Activated B cell treated with CpG ODN at 0.5 μM for 24 hours (primary cell): Measurements from ENCODE around the gene WDR54. TPM values are rescaled to one million over a fixed set of nuclear protein-coding genes. Genes with fewer than 3 reads are reported as not detected.

Experiments used
- ATAC-seq: fragments of 200-7000 bp; cut with Tn5 transposase; one replicate; pipeline ENCODE4 v1.10.0; 2021; ENCODE audit warnings: low read depth, mild to moderate bottlenecking, moderate library complexity
- CTCF ChIA-PET: fragments of 350-600 bp; sonication (Branson Sonifier 250); formaldehyde crosslinking; loops from one replicate; lab custom pipeline; 2021; ENCODE audit warnings: antibody characterized with exemption; lab: Charles Lee
- POLR2A ChIA-PET: fragments of 350-600 bp; sonication (Branson Sonifier 250); formaldehyde crosslinking; loops from one replicate; lab custom pipeline; 2021; ENCODE audit warnings: antibody characterized with exemption; lab: Charles Lee
- DNase-seq: peaks from one replicate; pipeline ENCODE4 v3.0.0; 2022
- H3K27ac Mint-ChIP-seq: one replicate; pipeline ENCODE4 v1.8.0; 2020; ENCODE audit warnings: mixed read lengths
- H3K27me3 Mint-ChIP-seq: one replicate; pipeline ENCODE4 v1.8.0; 2021; ENCODE audit warnings: mixed read lengths
- H3K36me3 Mint-ChIP-seq: one replicate; pipeline ENCODE4 v1.8.0; 2021; ENCODE audit warnings: low read depth, mixed read lengths
- H3K4me1 Mint-ChIP-seq: one replicate; pipeline ENCODE4 v1.8.0; 2021; ENCODE audit warnings: mixed read lengths
- H3K4me3 Mint-ChIP-seq: one replicate; pipeline ENCODE4 v1.8.0; 2020; ENCODE audit warnings: mild to moderate bottlenecking, mixed read lengths
- H3K9me3 Mint-ChIP-seq: one replicate; pipeline ENCODE4 v1.8.0; 2020; ENCODE audit warnings: mixed read lengths
- intact Hi-C: fragments of 100-400 bp; cut with micrococcal nuclease; formaldehyde crosslinking; loops from one replicate; pipeline ENCODE4 v1.15.1; 2024
- total RNA-seq: library from RNA; stranded (reverse); gene quantifications from 2 replicates; pipeline ENCODE4 v1.2.3, GENCODE V29; 2022
- TF ChIP-seq, protein P1 (sequence below): fragments of 200-600 bp; IDR thresholded peaks from one replicate; pipeline ENCODE4 v1.8.0; 2022; ENCODE audit warnings: antibody characterized with exemption, mild to moderate bottlenecking

Gene WDR54
- total RNA-seq, 1 donor from 2014 or later, result 32.3 TPM

DNA sequence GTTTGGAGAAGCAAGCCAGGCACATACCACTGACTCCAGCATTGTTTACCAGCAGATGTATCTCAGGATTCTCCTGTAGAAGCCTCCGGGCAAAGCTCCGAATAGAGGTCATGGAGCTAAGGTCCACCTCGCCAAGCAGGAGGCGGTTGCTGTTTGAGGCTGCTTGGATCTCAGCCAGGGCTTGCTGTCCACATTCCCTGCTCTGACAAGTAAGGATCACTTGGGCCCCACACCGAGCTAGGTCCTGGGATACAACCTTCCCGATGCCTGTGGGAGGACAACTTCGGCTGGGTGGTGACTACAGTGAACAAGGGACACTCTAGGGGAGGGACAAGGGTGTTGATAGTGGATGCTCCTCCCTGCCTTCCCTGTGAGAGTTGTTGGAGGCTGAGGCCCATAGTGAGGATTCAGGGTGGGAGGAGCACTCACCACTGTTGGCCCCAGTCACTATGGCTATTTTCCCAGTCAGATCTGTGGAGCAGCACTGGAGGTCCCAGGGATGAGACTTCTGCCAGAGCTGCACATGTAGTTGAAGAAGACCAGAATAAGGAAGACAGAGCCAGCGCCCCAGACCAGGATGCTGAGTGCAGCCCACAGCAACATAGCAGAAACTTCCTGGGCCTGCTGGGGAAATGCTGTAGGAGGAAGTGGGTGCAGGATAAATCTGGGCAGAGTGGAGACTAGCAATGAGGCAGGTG lies 8.4 kb upstream of the WDR54 start:
- Mint-ChIP-seq H3K36me3 (no peaks in the 10 kb centered on the region), H3K9me3 (no peaks in the 10 kb centered on the region), H3K4me1 (peaks cover 38% of the 10 kb centered on the region), H3K27me3 (peaks cover 2% of the 10 kb centered on the region), H3K27ac (peak overlapping the region; percentile 26), H3K4me3 (no peak overlapping the region)
- intact Hi-C loops, result no loop called here
- no peak for ATAC-seq
- TF ChIP-seq, protein P1, sequence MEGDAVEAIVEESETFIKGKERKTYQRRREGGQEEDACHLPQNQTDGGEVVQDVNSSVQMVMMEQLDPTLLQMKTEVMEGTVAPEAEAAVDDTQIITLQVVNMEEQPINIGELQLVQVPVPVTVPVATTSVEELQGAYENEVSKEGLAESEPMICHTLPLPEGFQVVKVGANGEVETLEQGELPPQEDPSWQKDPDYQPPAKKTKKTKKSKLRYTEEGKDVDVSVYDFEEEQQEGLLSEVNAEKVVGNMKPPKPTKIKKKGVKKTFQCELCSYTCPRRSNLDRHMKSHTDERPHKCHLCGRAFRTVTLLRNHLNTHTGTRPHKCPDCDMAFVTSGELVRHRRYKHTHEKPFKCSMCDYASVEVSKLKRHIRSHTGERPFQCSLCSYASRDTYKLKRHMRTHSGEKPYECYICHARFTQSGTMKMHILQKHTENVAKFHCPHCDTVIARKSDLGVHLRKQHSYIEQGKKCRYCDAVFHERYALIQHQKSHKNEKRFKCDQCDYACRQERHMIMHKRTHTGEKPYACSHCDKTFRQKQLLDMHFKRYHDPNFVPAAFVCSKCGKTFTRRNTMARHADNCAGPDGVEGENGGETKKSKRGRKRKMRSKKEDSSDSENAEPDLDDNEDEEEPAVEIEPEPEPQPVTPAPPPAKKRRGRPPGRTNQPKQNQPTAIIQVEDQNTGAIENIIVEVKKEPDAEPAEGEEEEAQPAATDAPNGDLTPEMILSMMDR, result no peak
- DNase-seq, result no peak
- POLR2A ChIA-PET, result interaction anchor here (1.4 kb wide), 1 partner anchor 21 kb away, joined by 6 read pairs; no protein-coding TSS in a partner anchor
- CTCF ChIA-PET, result interaction anchor here (2.2 to 2.6 kb wide), 2 partner anchors 13 to 21 kb away, joined by 9 to 14 read pairs; no protein-coding TSS in a partner anchor

DNA sequence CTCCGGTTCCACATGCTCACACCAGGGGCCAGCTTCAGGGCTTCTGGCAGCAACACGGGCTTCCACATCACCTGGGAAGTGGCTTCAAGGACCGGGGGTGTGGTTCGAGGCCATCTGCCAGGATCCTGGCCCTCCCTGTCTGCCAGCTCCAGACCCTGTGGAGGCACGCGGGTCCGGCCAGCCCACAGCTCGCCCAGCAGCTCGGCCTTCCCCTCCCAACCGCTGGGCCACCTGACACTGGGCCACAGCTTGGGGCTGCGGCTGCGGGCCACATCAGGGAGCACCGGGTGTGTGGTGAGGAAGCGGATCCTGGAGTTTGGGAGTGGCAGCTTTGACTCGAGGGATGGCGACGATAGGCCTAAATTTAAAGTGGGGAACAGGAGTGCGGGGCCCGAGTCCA lies 7.1 kb upstream of the WDR54 start:
- ChIA-PET CTCF (interaction anchor here (0.9 to 2.6 kb wide), 4 partner anchors 14 to 26 kb away, joined by 3 to 14 read pairs (median 6); no protein-coding TSS in a partner anchor), POLR2A (interaction anchor here (0.6 to 2.1 kb wide), 9 partner anchors 8 to 481 kb away, joined by 3 to 8 read pairs (median 3); partner anchors contain the start of gene MRPL53)
- Mint-ChIP-seq H3K36me3 (no peaks in the 10 kb centered on the region), H3K4me1 (peaks cover 47% of the 10 kb centered on the region), H3K4me3 (peak overlapping the region; percentile 80), H3K27me3 (no peaks in the 10 kb centered on the region), H3K27ac (peak overlapping the region; percentile 74), H3K9me3 (no peaks in the 10 kb centered on the region)
- ATAC-seq (no peak), DNase-seq (no peak)
- intact Hi-C loops, result no loop called here
- TF ChIP-seq, protein P1, result no peak

GRCh38 chr2:74414881-74415761 lies 6.4 kb upstream of the WDR54 start:
- no peaks in the 10 kb centered on the region for H3K27me3 Mint-ChIP-seq
- CTCF ChIA-PET, result interaction anchor here (0.9 to 2.6 kb wide), 4 partner anchors 15 to 25 kb away, joined by 3 to 14 read pairs (median 6); no protein-coding TSS in a partner anchor
- no peaks in the 10 kb centered on the region for H3K36me3 Mint-ChIP-seq
- peak overlapping the region; percentile 74 for H3K27ac Mint-ChIP-seq
- peaks cover 53% of the 10 kb centered on the region for H3K4me1 Mint-ChIP-seq
- TF ChIP-seq, protein P1, result no peak
- POLR2A ChIA-PET, result interaction anchor here (0.6 to 2.1 kb wide), 10 partner anchors 9 to 482 kb away, joined by 3 to 8 read pairs (median 3); partner anchors contain the start of genes CCDC142, INO80B, MRPL53 and WBP1
- ATAC-seq (peak; percentile 78), DNase-seq (peak; percentile 62)
- H3K9me3 Mint-ChIP-seq, result no peaks in the 10 kb centered on the region
- H3K4me3 Mint-ChIP-seq, result peak overlapping the region; percentile 80
- intact Hi-C loops, result no loop called here

DNA sequence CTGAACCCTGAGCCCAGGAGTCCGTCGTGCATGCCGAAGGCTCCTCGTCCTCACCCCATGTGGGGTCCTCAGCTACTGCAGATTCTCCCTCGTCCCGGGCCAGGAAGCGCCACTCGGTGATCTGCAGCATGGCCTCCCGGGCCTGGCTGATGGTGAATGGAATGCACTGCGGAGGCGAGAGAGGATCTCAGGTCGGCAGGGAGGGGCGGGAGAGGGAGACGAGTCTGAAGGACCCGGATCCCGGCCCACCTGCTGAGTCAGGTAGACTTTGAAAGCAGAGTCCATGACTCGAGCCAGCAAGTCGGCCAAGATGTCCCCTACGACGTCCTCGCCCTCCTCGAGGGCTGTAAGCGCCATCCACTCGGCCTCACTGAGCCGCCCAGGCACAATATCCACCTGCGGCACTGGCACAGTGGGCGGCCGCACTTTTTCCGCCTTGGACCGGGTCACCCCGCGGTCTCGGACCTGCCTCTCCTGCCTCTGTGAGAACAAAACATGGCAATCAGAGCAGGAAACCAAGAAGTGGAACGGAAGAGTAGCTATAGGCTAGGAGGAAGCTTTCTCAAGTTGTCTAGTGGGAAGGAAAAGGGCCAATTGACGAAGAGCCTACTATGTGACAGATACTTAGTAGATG lies 5.7 kb upstream of the WDR54 start:
- no peak for DNase-seq
- POLR2A ChIA-PET, result interaction anchor here (0.6 to 2.1 kb wide), 6 partner anchors 24 to 66 kb away, joined by 3 to 8 read pairs (median 4); partner anchors contain the start of genes CCDC142, INO80B, MRPL53 and WBP1
- H3K4me3 Mint-ChIP-seq, result peak overlapping the region; percentile 80
- CTCF ChIA-PET, result interaction anchor here (2.6 kb wide), 1 partner anchor 23 kb away, joined by 14 read pairs; no protein-coding TSS in a partner anchor
- H3K27me3 Mint-ChIP-seq, result no peaks in the 10 kb centered on the region
- peaks cover 60% of the 10 kb centered on the region for H3K4me1 Mint-ChIP-seq
- H3K9me3 Mint-ChIP-seq, result no peaks in the 10 kb centered on the region
- intact Hi-C loops, result no loop called here
- TF ChIP-seq, protein P1, result no peak
- peak overlapping the region; percentile 59 for H3K27ac Mint-ChIP-seq
- no peak for ATAC-seq
- no peaks in the 10 kb centered on the region for H3K36me3 Mint-ChIP-seq
